ENCODE data around the gene PARM1.

Gene PARM1

DNA sequence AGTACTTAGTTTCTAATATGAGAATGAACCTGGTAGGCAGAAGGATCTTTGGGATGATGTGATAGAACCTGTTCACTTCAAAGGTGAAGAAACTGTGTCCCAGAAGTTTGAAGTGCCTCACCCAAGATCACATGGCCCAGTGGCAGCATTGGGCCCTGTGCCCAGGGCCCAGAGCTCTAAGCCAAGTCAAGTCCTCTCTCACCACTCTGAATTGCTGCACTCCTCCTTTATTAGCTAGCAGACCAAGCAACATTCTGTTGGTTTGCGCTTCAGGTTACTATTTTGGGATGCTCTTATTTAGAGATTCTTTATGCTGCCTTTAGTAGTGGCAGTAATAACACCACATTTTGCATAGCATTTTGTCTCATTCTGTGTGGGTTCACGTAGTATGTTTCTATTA is 82.7 kb downstream of the PARM1 start:
- Histone ChIP-seq H3K14ac (ENCODE audit: low read length) (no peak overlapping the region), H4K12ac (ENCODE audit: low read depth, low read length) (no peak overlapping the region), H2BK5ac (ENCODE audit: low read depth, low read length, poor library complexity) (no peak overlapping the region), H2BK12ac (ENCODE audit: low read length) (no peak overlapping the region), H3K79me2 (ENCODE audit: control insufficient read depth, insufficient read depth, low read length, poor library complexity) (no peaks in the 10 kb centered on the region), H3K36me3 (ENCODE audit: control insufficient read depth in 1 of 2, insufficient read depth in 2 of 2, low read length in 2 of 2) (no peaks in the 10 kb centered on the region), H3K23ac (ENCODE audit: low read length) (no peak overlapping the region), H3K18ac (ENCODE audit: low read length) (no peak overlapping the region), H3K4me2 (ENCODE audit: low read length) (no peak overlapping the region), H3K9ac (ENCODE audit: low read length) (no peak overlapping the region), H2AK5ac (ENCODE audit: low read length) (no peak overlapping the region), H3K4ac (ENCODE audit: low read depth, low read length) (no peak overlapping the region), H2AFZ (ENCODE audit: insufficient read depth, low read length, poor library complexity) (no peak overlapping the region), H3K9me3 (ENCODE audit: insufficient read depth, low read depth, low read length) (peaks cover 2% of the 10 kb centered on the region), H3K27me3 (ENCODE audit: insufficient read depth, low read length) (no peaks in the 10 kb centered on the region), H3K4me3 (ENCODE audit: low read depth, low read length) (no peak overlapping the region), H4K91ac (ENCODE audit: low read depth, low read length) (no peak overlapping the region), H2BK120ac (ENCODE audit: insufficient read depth, low read length, poor library complexity) (no peak overlapping the region), H3K79me1 (ENCODE audit: low read length) (no peaks in the 10 kb centered on the region), H3K4me1 (ENCODE audit: control insufficient read depth in 1 of 2, insufficient read depth in 2 of 2, low read length in 2 of 2) (peaks cover 0 to 4% of the 10 kb centered on the region in 2 experiments), H3K27ac (ENCODE audit: low read depth, low read length) (no peak overlapping the region), H4K8ac (ENCODE audit: low read depth, low read length) (no peak overlapping the region)
- no CpG with 5 or more reads among the region's 2 CpGs for WGBS (ENCODE audit: extremely low coverage, insufficient coverage, insufficient read length)
- DNase-seq, result no peak

DNA sequence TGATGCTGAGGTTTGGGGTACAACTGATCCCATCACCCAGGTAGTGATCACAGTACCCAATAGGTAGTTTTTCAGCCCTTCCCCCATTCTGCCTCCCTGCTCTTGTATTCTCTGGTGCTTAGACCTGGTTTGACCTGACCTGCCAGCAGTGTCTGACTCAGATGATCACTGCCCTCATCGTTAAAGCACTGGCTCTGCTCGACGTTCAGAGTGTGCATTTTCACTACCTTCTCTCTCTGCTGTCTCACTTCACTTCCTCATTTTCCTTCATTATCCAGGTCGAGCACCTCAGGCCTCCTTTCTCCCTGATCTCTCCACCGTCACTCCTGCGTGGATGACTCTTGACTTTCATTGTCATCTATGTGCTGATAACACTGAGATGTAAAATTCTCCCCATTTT is 83.6 kb downstream of the PARM1 start:
- Histone ChIP-seq H3K36me3 (ENCODE audit: control insufficient read depth in 1 of 2, insufficient read depth in 2 of 2, low read length in 2 of 2) (no peaks in the 10 kb centered on the region), H2BK12ac (ENCODE audit: low read length) (no peak overlapping the region), H3K14ac (ENCODE audit: low read length) (no peak overlapping the region), H3K4me1 (ENCODE audit: control insufficient read depth in 1 of 2, insufficient read depth in 2 of 2, low read length in 2 of 2) (peaks cover 0 to 4% of the 10 kb centered on the region in 2 experiments), H4K91ac (ENCODE audit: low read depth, low read length) (no peak overlapping the region), H3K27me3 (ENCODE audit: insufficient read depth, low read length) (no peaks in the 10 kb centered on the region), H2BK5ac (ENCODE audit: low read depth, low read length, poor library complexity) (no peak overlapping the region), H3K27ac (ENCODE audit: low read depth, low read length) (no peak overlapping the region), H3K79me1 (ENCODE audit: low read length) (no peaks in the 10 kb centered on the region), H4K12ac (ENCODE audit: low read depth, low read length) (no peak overlapping the region), H3K4ac (ENCODE audit: low read depth, low read length) (no peak overlapping the region), H3K18ac (ENCODE audit: low read length) (no peak overlapping the region), H2AK5ac (ENCODE audit: low read length) (no peak overlapping the region), H3K4me2 (ENCODE audit: low read length) (no peak overlapping the region), H3K79me2 (ENCODE audit: control insufficient read depth, insufficient read depth, low read length, poor library complexity) (no peaks in the 10 kb centered on the region), H3K9ac (ENCODE audit: low read length) (no peak overlapping the region), H2AFZ (ENCODE audit: insufficient read depth, low read length, poor library complexity) (no peak overlapping the region), H3K23ac (ENCODE audit: low read length) (no peak overlapping the region), H3K9me3 (ENCODE audit: insufficient read depth, low read depth, low read length) (peaks cover 2% of the 10 kb centered on the region), H3K4me3 (ENCODE audit: low read depth, low read length) (no peak overlapping the region), H4K8ac (ENCODE audit: low read depth, low read length) (no peak overlapping the region), H2BK120ac (ENCODE audit: insufficient read depth, low read length, poor library complexity) (no peak overlapping the region)
- DNase-seq, result peak; percentile 16 to 28
- WGBS (ENCODE audit: extremely low coverage, insufficient coverage, insufficient read length), result no CpG with 5 or more reads among the region's 6 CpGs

DNA sequence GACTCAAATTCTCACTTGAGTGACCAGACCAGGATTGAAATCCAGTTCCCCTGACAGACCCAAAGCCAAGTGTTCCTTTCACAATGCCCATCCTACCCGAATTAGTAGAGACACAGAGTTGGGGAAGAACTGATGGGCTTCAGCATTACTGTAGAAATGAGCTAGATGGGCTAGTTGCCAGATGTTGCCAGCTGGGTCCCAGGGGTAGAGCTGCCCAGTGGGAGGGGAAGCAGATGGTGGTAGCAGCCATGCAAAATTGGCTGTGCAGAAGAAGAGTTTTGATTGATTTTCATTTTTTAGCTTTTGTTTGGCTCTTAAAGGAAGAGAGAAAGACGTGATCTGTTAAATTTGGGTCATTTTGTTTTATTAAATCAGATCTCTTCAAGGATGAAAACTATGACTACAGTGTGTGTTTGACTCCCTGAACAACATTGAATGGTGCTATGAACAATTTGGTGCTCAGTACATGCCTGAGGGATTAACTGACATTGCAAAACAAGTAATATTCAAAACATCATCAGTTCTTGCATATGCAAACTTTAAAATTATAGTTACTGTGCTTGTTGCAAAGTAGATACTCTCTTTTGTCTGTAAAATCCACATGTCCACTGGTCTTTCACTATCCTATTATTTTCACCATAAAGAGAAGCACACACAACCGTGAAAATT is 86.0 kb downstream of the PARM1 start:
- Histone ChIP-seq H3K14ac (ENCODE audit: low read length) (no peak overlapping the region), H2AFZ (ENCODE audit: insufficient read depth, low read length, poor library complexity) (no peak overlapping the region), H3K23ac (ENCODE audit: low read length) (no peak overlapping the region), H3K36me3 (ENCODE audit: control insufficient read depth in 1 of 2, insufficient read depth in 2 of 2, low read length in 2 of 2) (no peaks in the 10 kb centered on the region), H3K27ac (ENCODE audit: low read depth, low read length) (no peak overlapping the region), H3K4me2 (ENCODE audit: low read length) (no peak overlapping the region), H3K79me2 (ENCODE audit: control insufficient read depth, insufficient read depth, low read length, poor library complexity) (no peaks in the 10 kb centered on the region), H3K9ac (ENCODE audit: low read length) (no peak overlapping the region), H2BK120ac (ENCODE audit: insufficient read depth, low read length, poor library complexity) (no peak overlapping the region), H2BK5ac (ENCODE audit: low read depth, low read length, poor library complexity) (no peak overlapping the region), H2BK12ac (ENCODE audit: low read length) (no peak overlapping the region), H4K8ac (ENCODE audit: low read depth, low read length) (no peak overlapping the region), H3K27me3 (ENCODE audit: insufficient read depth, low read length) (no peaks in the 10 kb centered on the region), H3K4me1 (ENCODE audit: control insufficient read depth in 1 of 2, insufficient read depth in 2 of 2, low read length in 2 of 2) (peaks cover 0 to 4% of the 10 kb centered on the region in 2 experiments), H3K4ac (ENCODE audit: low read depth, low read length) (no peak overlapping the region), H3K4me3 (ENCODE audit: low read depth, low read length) (no peak overlapping the region), H3K79me1 (ENCODE audit: low read length) (no peaks in the 10 kb centered on the region), H4K91ac (ENCODE audit: low read depth, low read length) (no peak overlapping the region), H2AK5ac (ENCODE audit: low read length) (no peak overlapping the region), H3K18ac (ENCODE audit: low read length) (no peak overlapping the region), H3K9me3 (ENCODE audit: insufficient read depth, low read depth, low read length) (no peaks in the 10 kb centered on the region), H4K12ac (ENCODE audit: low read depth, low read length) (no peak overlapping the region)
- no peak for DNase-seq
- no CpG with 5 or more reads among the region's 3 CpGs for WGBS (ENCODE audit: extremely low coverage, insufficient coverage, insufficient read length)

- no peak overlapping the region for H2BK12ac ChIP-seq (ENCODE audit: low read length)
- H2BK120ac ChIP-seq (ENCODE audit: insufficient read depth, low read length, poor library complexity), result no peak overlapping the region
- no peaks in the 10 kb centered on the region for H3K4me1 ChIP-seq (ENCODE audit: control insufficient read depth in 1 of 2, insufficient read depth in 2 of 2, low read length in 2 of 2)
- H3K14ac ChIP-seq (ENCODE audit: low read length), result no peak overlapping the region
- no peak overlapping the region for H3K4me3 ChIP-seq (ENCODE audit: low read depth, low read length)
- no CpG with 5 or more reads among the region's 5 CpGs for WGBS (ENCODE audit: extremely low coverage, insufficient coverage, insufficient read length)
- H4K8ac ChIP-seq (ENCODE audit: low read depth, low read length), result no peak overlapping the region
- no peaks in the 10 kb centered on the region for H3K27me3 ChIP-seq (ENCODE audit: insufficient read depth, low read length)
- no peaks in the 10 kb centered on the region for H3K36me3 ChIP-seq (ENCODE audit: control insufficient read depth in 1 of 2, insufficient read depth in 2 of 2, low read length in 2 of 2)
- no peak for DNase-seq
- H3K79me1 ChIP-seq (ENCODE audit: low read length), result no peaks in the 10 kb centered on the region
- H3K18ac ChIP-seq (ENCODE audit: low read length), result no peak overlapping the region
- H3K79me2 ChIP-seq (ENCODE audit: control insufficient read depth, insufficient read depth, low read length, poor library complexity), result no peaks in the 10 kb centered on the region
- H3K9me3 ChIP-seq (ENCODE audit: insufficient read depth, low read depth, low read length), result no peaks in the 10 kb centered on the region
- H3K27ac ChIP-seq (ENCODE audit: low read depth, low read length), result no peak overlapping the region
- no peak overlapping the region for H3K23ac ChIP-seq (ENCODE audit: low read length)
- no peak overlapping the region for H3K4ac ChIP-seq (ENCODE audit: low read depth, low read length)
- H3K4me2 ChIP-seq (ENCODE audit: low read length), result no peak overlapping the region
- H2AK5ac ChIP-seq (ENCODE audit: low read length), result no peak overlapping the region
- H4K91ac ChIP-seq (ENCODE audit: low read depth, low read length), result no peak overlapping the region
- no peak overlapping the region for H4K12ac ChIP-seq (ENCODE audit: low read depth, low read length)
- no peak overlapping the region for H3K9ac ChIP-seq (ENCODE audit: low read length)
- H2AFZ ChIP-seq (ENCODE audit: insufficient read depth, low read length, poor library complexity), result no peak overlapping the region
- no peak overlapping the region for H2BK5ac ChIP-seq (ENCODE audit: low read depth, low read length, poor library complexity)
These were observed 92.5 kb downstream of the PARM1 start for GRCh38 chr4:75025431-75025830.
